Dermis microvascular lymphatic vessel endothelial cell (primary cell): ENCODE results near the gene FHOD1. TPM values are rescaled to one million over a fixed set of nuclear protein-coding genes. Genes with fewer than 3 reads are reported as not detected.

ENCODE experiments used
- DNase-seq, 2 donors: peaks; one replicate each; pipeline versions ENCODE4 v3.0.0 to v3.0.0-alpha.2; 2010; ENCODE audit warnings: low read depth in 2 of 2
- total RNA-seq: library from RNA; depleted of rRNA; stranded (reverse); fragments of >200 nt; gene quantifications from 2 replicates; pipeline ENCODE4 v1.2.1, GENCODE V29; 2014

Gene FHOD1
- total RNA-seq, 1 donor from 2014 or later: 15.0 TPM

DNA sequence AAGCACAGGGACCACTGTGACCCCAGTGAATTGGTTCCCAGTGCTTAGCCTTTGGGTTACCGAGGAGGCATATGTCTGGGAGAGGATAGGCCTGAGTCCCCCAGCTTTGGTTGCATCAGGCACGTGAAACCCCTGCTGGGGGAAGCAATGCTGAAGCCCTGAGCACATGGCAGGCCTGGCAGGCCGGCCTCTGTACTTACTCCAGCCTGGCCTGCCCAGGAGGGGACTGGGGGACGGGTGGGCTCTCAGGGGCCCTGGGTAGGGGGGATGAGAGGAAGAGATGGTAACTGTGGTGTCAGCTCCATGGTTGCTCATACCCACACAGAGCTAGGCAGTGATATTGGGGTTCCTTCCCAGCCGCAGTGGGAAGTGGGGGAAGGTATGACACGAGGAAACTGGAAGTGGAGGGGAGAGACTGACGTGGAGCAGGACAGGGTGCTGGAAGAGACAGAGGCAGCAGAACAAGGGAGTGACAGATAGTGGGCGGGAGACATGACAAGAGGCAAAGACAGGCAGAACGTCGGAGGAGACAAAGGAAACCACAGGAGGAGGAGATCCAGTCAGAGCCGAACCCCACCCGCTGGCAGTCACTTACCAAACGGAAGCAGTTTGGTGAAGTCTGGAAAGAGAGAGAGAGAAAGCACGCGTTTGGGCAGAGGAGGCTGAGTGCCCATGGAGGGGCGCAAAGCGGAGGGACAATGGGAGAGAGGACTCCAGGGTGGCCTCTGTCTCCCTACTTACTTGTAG, 11.3 kb downstream of the FHOD1 start:
- DNase-seq: no peak

DNA sequence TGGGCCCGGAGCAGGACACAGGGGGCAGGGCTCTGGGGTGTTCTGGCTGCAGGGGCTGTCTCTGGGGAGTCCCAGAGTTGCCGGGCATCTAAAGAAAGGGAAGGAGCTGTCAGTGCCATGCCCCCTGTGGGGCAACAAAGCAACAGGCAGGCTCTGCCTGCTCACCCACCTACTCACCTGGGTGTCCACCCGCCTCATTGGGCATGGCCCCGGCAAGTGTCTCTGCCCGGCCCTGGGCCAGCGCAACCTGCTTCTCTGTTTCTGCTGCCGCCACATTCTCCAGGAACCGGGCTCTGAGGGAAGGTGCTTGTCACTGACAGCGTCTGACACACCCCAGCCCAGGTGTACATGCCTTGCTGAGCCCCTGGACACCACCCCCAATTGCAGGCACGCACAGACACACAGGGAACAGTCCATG, 13.1 kb downstream of the FHOD1 start:
- no peak for DNase-seq

DNA sequence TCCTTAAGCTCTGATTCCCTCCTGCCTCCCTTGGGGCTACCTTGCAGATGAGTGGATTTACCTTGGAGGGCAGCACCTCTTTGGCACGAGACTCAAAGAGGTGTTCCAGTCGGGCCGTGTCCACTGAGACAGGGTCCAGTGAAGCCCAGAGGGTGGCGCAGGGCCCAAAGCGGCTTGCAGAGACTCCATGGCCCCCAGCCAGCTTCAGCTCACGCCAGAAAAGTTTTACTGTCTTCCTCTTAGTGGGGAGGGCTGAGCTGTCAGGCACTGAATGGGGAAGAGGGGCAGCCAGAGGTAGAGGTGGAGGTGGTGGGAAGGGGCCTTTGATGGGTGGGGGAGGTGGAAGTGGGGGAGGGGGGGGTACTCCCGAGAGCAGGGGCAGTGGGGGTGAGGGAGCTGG, 13.7 kb downstream of the FHOD1 start:
- no peak for DNase-seq

DNA sequence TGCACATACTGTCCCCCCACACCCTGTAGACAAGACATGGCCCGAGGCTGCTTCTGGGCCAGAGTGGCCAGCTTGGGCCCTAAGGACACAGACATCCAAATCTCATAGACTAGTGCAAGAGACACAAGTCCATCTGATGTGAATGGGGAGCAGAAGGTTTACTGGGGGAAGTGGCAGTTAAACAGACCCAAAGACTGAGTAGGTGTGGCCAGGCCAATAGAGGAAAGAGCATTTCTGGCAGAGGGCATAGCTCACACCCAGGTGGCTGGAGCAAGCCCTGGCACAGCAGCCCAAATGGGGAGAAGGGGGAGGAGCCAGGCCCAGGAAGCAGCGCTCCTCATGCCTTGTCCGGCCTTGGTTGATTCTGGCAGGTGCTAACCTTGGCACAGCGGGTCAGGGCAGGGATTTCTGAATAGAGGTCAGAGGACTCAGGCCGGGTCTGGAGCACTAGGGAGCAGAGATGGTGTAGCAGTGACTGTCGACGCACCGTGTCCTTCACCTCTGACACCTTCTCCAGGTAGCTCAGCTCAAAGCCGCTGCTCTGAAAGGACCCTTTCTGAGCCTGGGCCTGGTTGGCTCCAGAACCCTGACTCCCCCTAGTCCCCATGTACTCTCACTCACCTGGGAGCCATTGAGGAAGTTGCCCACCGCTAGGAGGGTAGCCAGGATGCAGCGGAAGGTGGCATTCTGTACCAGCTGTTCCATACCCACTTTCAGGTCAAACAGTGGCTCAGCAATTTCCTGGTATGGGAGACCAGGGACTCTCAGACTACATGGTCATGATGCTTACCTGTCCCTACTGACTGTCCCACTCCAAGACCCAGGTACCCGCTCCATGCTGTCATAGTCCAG, 16.2 kb downstream of the FHOD1 start:
- DNase-seq: no peak

DNA sequence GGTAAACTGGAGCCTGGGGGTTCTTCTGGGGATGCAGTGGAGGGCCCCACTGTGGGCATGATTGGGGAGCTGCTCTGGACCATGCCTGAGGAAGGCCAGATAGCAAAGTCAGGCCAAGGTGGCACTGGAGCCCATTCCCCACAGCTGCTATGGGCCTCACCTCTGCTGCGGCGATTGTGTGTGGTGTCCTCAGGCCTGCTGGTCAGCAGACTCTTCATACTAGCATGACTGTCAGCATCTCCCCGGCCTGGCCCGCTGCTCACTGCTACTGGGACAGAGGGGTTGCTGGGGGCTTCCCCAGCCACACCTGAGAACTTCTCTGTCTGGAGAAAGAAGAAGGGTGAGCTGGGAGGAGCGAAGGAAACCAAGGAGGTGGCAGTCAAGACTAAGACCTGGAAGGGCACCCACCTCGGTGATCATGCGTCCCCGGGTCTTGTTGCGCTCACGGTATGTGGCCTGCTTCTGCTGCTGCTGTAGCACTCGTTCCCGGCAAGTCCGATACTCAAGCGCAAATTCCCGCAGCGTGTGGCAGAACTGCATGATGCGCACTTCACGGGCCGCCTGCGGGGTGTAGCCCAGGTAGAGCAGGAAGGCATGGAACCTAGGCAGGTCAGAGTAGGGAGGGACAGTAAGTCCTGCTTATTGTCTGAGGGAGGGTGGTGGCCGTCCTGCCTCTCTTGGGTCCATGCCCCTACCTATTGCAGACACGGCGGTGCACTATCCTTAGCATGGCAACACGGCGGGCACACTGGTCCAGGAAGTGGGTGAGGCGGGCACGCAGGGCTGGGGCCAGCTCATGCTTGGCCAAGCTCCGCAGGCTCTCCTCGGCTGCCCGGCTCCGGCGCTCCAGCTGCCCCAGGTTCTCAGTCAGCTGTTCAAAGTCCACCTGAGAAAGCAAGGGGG, 17.1 kb downstream of the FHOD1 start:
- DNase-seq: no peak

DNA sequence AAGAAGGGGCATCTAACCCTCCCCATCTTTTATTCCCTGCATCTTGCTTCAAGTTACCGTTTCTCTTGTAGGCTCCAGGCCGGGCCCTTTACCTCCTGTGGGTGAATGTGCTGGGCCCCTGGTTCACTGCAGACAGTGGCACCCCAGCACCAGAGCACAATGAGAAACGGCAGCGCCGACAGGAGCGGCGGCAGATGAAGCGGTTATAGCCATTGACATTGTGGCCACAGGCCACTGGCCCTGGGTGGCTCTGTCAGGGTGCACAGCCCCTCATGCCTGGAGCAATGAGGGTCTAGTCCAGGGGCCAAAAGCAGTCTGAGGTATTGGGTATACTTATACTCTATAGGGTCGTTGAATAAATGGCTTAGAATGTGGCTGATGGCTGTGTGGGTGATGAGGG, 18.4 kb downstream of the FHOD1 start:
- no peak for DNase-seq

DNA sequence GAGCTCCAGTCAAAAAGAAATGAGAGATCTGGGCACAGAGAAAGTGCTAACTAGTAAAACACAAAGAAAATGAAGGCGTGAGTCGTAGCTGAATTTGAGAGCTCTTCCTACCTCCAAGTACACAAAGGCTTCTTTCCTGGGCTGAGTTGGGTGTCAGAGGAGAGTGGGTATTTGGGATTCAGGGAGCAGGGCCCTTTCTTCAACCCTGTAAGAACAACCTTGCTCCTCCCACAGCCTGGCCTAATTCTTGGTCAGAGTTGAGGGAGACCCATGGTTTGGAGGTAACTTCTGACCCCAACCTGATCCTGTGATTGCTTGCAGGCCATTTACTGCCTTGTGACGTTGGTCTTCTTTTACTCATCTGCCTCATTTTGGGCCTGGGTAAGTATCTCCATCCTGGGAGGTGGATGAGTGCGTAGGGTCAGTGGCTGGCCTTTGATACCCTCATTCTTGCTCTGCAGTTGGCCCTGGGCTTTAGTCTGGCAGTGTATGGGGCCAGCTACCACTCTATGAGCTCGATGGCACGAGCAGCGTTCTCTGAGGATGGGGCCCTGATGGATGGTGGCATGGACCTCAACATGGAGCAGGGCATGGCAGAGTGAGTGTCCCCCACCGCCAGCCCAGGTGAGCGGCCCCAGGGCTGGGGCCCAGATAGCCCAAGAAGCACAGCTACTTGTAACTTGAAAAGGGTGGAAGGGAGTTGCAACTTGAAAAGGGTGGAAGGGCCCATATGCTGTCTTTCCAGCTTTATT, 19.1 kb downstream of the FHOD1 start:
- DNase-seq: no peak

DNA sequence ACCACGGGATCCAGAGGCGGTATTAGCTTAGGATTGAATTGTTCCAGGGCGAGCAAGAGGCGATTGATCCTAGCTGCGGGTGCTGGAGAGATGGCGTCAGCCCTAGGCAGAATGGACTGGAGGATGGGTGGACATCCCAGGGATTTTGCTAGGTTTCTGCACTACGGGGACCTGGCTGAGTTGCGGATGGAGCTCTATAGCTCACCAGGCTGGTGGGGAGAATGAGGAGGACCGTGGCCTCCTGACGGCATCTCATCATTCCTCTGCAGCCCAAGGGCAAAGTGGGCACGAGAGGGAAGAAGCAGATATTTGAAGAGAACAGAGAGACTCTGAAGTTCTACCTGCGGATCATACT, 19.7 kb downstream of the FHOD1 start:
- DNase-seq: no peak

DNA sequence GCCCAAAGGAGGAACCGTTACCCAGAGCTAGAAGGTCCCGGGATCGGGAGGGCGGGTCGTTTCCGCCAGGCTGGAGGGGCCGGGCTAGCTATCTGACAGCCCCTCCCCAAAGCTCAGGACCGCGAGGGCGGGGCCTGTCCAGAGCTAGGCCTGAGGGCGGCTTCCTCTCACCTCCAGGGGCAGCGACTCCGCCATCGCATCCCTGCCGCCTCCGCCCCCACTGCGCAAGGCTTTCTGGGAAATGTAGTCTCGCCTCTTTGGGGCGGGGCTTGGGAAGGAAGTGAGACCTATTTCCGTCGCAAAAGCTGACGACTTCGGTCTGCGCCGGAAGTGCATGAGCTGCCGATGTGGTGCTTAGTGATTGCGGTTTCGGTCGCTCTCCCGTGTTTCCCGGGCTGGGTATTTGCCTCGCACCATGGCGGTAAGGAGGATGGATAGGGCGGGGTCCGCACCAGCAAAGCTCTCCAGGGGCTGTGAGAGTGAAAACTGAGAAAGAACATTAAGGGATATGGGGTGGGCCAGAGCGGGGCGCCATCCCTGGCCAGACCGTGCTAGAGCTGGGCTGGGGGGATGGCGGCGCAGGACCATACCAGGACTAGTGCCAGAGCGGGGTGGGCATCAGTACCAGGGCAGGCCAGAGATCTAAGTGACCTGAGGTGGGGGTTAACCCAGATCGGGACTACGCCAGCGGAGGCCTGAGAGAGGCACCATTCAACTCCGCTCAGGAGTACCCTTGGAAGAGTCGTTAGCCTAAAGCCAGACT, 20.3 kb downstream of the FHOD1 start, which contains the start of gene TMEM208:
Gene TMEM208, plus strand, starts transcription at position 327 of the 763 bp plus-strand sequence. Its CDS starts 89 bp downstream, at position 416.
- peak; percentile 96 to 98 for DNase-seq

DNA sequence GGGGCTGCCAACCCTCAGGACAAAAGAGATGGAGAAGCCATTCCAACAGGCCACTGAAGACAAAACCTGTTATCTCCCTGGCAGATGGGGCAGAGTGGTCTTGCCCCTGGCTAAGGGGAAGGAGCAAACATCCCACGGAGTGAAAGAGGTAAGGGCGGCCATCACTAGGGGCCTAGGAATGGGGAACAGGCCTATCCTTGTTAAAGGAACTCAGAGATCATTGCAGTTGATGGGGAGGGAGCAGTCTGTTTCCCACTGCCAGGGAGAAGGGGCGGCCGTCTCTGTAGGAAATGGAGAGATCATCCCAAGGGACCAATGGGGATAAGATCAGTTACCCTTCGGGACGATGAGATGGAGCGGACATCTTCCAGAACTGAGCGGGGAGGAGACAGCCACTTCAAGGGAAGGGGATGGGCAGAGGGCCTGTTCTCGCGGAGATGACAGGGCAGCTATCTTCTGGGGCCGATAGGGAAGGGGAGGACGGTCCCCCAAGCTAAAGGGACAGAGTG, 20.9 kb downstream of the FHOD1 start:
- no peak for DNase-seq

DNA sequence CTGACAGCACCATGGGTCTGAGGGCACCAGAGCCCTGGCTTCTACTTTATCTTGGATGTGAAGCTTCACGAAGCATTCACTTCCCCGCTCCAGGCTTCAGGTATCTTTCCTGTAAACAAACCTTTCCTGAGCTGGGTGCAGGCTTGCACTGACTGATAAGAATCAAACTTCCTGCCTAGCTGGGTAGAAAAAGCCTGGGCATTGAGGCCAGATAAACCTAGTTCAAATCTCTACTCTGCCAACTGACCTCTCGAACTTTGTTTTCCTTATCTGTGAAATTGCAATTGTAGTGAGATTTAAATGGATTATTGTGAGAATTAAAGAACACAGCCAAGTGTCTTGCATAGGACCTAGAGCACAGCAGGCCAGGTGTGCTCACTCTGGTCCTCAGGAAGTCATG, 23.3 kb downstream of the FHOD1 start:
- no peak for DNase-seq

DNA sequence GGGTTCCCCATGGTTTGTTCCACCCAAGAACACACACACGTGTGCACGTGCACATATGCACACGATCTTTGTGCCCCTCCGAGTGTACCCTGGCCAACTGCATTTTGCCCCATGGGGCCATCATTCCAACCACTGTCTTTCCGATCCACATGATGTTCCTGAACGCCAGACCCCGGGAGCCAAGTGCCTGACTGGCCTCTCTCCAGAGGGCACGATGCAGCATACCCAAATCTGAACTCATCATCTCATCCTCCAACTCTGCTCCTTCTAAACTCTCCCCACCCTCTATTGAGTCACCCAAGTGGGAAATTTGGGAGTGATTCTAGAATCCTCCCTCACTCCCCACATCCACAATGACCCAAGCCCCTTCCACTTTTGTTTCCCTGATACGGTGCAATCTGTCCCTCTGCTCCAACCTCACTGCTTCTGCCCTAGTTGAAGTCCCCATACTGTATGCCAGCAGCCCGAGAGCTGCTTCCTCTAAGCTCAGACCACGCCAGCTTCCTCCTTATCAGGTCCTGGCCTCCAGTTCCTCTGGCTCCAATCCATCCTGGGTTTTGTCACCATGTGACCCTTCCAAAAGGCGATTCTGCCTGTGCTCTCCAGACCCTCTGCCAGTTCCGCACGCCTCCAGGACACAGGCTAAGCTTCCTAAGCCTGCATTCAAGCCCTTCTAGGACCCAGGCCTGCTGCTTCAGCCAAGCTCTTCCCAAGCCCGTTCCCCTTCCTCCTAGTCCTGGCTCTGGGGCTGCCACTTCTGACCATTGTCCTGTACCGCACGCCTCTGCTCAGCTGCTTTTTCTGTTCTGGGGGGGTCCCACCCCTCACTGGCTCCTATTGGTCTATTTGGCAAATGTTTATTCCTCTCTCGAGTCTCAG, 30.4 kb downstream of the FHOD1 start:
- peak; percentile 17 to 56 for DNase-seq

DNA sequence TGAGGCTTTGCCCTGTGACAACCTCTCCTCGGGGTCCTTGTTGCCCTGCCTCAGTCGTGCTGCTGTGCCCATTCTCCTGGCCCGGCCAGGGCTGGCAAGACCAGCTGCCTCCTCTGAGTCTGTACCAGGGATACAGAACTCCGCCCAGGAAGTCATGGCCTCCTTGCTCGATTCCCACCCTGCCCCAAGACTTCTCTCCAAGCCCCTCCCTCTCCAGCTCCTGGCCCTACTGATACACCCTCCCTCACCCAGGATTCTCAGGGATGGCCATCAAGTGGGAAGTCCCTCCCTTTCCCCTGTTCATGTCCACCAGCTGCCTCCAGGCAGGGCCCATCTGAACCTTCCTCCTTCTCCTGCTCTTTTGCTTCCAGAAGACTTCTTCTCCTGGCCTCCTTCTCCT, 31.6 kb downstream of the FHOD1 start:
- DNase-seq: no peak

DNA sequence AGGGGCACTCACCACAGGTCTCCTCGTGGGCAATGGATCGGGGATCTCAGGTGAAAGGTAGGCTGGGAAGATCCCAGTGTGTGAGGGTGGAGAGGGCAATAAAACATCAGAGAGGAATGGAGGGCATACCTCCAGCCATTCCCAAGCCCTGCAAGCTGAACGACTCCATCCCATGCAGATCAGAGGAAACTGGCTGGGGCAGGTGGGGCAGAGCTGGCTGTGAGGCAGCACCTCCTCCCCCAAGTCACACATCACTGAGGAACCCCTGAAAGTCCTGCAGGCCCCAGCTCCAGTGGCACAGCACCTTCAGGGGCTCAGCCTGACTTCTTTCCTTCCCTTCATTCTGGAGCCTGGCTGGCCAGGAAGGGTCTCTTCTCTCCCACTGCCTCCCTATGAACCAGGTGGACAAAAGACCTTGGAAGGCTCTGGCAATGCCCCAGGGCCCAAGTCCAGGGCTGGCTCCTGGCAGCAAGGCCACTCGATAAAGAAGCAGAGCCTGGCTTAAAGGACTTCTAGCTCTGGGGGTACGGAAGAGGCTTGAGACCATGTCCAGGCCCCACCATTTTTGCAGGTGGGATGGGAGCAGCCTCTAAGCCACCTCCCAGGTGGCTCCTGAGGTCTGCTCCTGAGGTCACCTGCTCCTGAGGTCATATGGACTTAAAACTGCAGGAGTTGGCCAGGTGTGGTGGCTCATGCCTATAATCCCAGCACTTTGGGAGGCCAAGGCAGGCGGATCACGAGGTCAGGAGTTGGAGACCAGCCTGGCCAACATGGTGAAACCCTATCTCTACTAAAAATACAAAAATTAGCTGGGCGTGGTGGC, 33.9 kb downstream of the FHOD1 start:
- DNase-seq: no peak

DNA sequence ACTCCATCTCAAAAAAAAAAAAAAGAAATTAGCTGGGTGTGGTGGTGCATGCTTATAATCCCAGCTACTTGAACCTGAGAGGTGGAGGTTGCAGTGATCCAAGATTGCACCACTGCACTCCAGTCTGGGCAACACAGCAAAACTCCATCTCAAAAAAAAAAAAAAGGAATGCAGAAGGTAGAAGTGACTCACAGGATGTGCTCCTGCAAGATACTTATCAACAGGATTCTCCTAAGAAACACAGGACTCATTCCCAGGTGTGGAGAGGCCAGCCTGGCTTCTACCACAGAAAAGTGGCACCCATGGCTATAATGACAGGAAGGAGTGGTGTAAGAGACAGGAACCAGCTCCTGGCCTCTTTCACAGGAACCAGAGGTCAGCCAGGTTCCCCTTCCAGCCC, 34.5 kb downstream of the FHOD1 start:
- peak in 1 of 2 donors; percentile 49 for DNase-seq

DNA sequence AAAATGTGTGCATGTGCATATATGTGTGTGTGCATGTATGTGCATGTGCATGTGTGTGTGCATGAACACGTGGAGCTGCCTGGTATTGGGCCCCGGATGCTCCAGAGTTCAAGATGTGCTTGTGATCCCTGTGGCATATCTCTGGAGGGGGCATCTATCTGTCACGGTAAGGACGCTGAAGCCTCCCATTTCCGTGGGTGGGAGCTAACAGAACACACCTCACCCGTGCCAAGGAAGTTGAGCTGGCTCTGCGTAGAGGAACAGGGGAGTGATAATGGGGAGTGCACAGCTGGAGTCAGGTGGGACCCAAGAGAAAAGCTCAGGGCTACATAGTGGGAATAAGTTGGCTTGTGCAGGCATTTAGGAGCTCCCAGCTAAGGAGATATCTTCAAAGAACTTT, 35.6 kb downstream of the FHOD1 start:
- DNase-seq: no peak

DNA sequence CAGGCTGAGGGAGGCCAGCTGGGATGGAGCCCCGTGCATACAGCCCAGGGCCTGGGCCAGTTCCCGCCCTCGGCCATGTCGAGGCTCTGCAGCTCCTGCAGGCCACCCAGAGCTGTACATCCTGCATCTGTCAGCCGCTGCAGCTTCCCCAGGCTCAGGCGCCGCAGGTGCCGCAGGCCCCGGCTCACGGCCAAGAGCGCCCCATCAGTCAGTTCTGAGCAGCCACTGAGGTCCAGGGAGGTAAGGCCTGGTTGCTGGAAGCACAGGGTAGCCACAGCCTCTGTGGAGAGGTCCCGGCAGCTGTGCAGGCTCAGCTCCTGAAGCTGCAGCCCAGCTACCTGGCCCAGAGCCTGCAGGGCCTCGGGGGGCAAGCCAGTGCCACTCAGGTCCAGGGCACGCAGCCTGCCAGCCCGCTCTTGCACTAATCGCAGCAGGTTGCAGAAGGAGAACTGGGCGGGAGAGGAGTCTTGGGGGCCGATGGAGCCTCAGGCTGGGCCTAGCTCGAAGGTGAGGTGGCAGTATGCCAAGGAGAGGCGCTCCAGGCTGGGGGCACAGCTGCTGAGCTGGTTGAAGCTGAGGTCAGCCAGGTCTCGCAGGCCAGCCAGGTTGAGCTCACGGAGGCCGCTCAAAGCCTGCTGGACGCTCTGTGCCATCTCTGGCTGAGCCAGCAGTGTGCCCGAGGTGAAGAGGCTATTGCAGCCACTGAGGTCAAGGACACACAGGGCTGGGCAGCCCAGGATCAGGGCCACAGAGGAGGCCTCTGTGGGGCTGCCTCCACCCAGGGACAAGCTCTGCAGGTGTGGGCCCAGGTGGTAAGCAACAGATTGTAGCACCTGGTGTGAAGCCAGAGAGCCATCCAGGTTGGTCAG, 37.0 kb downstream of the FHOD1 start:
- DNase-seq: no peak
